Natural killer cell (primary cell): ENCODE results near the gene FRYL. TPM values are rescaled to one million over a fixed set of nuclear protein-coding genes. Genes with fewer than 3 reads are reported as not detected.

Source experiments
- ATAC-seq, 3 donors: fragments of 150-1000 bp in 2 of 3; fragments of 200-7000 bp in 1 of 3; cut with Tn5 transposase; 1 replicate in 1 of 3; 2 replicates in 2 of 3; pipeline ENCODE4 v1.10.0; 2021; ENCODE audit warnings: mild to moderate bottlenecking in 2 of 3, moderate library complexity in 2 of 3
- DNase-seq, 2 donors: peaks; one replicate each; pipeline versions ENCODE4 v3.0.0 to v3.0.0-alpha.2; 2013 to 2021; ENCODE audit warnings: mixed read lengths in 1 of 2
- H3K27ac ChIP-seq: one replicate; pipeline ENCODE4 v1.5.1; 2013; ENCODE audit warnings: mild to moderate bottlenecking, low read length
- H3K27me3 ChIP-seq: one replicate; pipeline ENCODE4 v1.6.1; 2013; ENCODE audit warnings: low read length; ENCODE audit not compliant: control insufficient read depth, insufficient read depth
- H3K36me3 ChIP-seq: one replicate; pipeline ENCODE4 v1.6.1; 2013; ENCODE audit warnings: low read length; ENCODE audit not compliant: control insufficient read depth, insufficient read depth
- H3K4me1 ChIP-seq: one replicate; pipeline ENCODE4 v1.6.1; 2013; ENCODE audit warnings: low read length; ENCODE audit not compliant: control insufficient read depth, insufficient read depth
- H3K4me3 ChIP-seq: one replicate; pipeline ENCODE4 v1.5.1; 2013; ENCODE audit warnings: low read length
- H3K9me3 ChIP-seq: one replicate; pipeline ENCODE4 v1.6.1; 2013; ENCODE audit warnings: low read length; ENCODE audit not compliant: control insufficient read depth, insufficient read depth
- H3K27ac Mint-ChIP-seq, 2 donors: one replicate each; pipeline ENCODE4 v1.8.0; 2022; ENCODE audit warnings: mild to moderate bottlenecking in 2 of 2, mixed read lengths in 2 of 2, moderate library complexity in 1 of 2
- H3K27me3 Mint-ChIP-seq, 2 donors: one replicate each; pipeline ENCODE4 v1.8.0; 2022; ENCODE audit warnings: low read depth in 2 of 2, mixed read lengths in 2 of 2
- H3K36me3 Mint-ChIP-seq: one replicate; pipeline ENCODE4 v1.8.0; 2022; ENCODE audit warnings: mixed read lengths
- H3K4me1 Mint-ChIP-seq, 2 donors: one replicate each; pipeline ENCODE4 v1.8.0; 2022; ENCODE audit warnings: mixed read lengths in 2 of 2
- H3K4me3 Mint-ChIP-seq: one replicate; pipeline ENCODE4 v1.8.0; 2022; ENCODE audit warnings: mild to moderate bottlenecking, moderate library complexity, mixed read lengths
- H3K9me3 Mint-ChIP-seq, 2 donors: one replicate each; pipeline ENCODE4 v1.8.0; 2022; ENCODE audit warnings: mixed read lengths in 2 of 2
- WGBS: methylation state at CpG from one replicate; pipeline ENCODE4 v1.1.7; 2013; ENCODE audit warnings: missing lambda C conversion rate; ENCODE audit not compliant: insufficient coverage; 5-methylcytosine and 5-hydroxymethylcytosine counted together
- intact Hi-C: fragments of 100-400 bp; cut with micrococcal nuclease; formaldehyde crosslinking; loops from one replicate; pipeline ENCODE4 v1.14.2; 2022
- total RNA-seq, 4 donors: library from RNA; stranded (reverse); fragments of 120-200 nt in 1 of 4; gene quantifications; one replicate each; pipeline versions ENCODE4 v1.2.3 to v1.2.4, GENCODE V29; 2013 to 2022
- TF ChIP-seq, protein P1 (sequence below): fragments of 200-600 bp; IDR thresholded peaks from one replicate; pipeline ENCODE4 v1.8.0; 2022; ENCODE audit warnings: antibody characterized with exemption

FRYL gene
- total RNA-seq, 3 donors from 2014 or later (not counting 1 experiment from before 2014, with no cell fraction given) = 143 to 181 (median 146) TPM

DNA sequence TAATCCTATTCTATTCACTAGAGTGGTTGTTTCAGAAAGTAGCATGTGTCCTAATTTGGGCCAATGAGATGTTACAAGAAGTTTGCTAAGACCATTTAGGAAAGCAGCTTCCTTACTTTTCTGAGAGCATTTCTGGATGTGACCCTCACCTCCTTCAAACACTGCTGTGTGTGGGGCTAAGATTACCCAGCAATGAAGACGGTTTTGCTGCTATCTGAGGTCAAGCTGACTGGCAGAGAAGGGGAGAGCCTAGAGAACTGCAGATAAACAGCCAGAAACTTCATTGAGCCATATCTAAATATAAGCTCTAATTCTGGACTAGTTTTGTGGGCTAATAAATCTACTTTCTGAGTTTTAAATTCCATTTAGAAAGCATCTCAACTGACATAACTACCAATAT lies 253.7 kb downstream of the FRYL start:
- Histone ChIP-seq H3K27me3 (no peaks in the 10 kb centered on the region), H3K27ac (no peak overlapping the region), H3K4me1 (no peaks in the 10 kb centered on the region), H3K9me3 (no peaks in the 10 kb centered on the region), H3K4me3 (no peak overlapping the region), H3K36me3 (peaks cover 84% of the 10 kb centered on the region)
- no peaks in the 10 kb centered on the region for H3K27me3 Mint-ChIP-seq
- H3K27ac Mint-ChIP-seq = no peak overlapping the region
- WGBS = 89% methylated on average over 1 of the region's 1 CpG
- no peaks in the 10 kb centered on the region for H3K9me3 Mint-ChIP-seq
- H3K4me3 Mint-ChIP-seq = no peak overlapping the region
- intact Hi-C loops = no loop called here
- no peaks in the 10 kb centered on the region for H3K4me1 Mint-ChIP-seq
- DNase-seq = no peak
- H3K36me3 Mint-ChIP-seq = peaks cover 37% of the 10 kb centered on the region
- no peak for ATAC-seq
- TF ChIP-seq, protein P1, sequence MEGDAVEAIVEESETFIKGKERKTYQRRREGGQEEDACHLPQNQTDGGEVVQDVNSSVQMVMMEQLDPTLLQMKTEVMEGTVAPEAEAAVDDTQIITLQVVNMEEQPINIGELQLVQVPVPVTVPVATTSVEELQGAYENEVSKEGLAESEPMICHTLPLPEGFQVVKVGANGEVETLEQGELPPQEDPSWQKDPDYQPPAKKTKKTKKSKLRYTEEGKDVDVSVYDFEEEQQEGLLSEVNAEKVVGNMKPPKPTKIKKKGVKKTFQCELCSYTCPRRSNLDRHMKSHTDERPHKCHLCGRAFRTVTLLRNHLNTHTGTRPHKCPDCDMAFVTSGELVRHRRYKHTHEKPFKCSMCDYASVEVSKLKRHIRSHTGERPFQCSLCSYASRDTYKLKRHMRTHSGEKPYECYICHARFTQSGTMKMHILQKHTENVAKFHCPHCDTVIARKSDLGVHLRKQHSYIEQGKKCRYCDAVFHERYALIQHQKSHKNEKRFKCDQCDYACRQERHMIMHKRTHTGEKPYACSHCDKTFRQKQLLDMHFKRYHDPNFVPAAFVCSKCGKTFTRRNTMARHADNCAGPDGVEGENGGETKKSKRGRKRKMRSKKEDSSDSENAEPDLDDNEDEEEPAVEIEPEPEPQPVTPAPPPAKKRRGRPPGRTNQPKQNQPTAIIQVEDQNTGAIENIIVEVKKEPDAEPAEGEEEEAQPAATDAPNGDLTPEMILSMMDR = no peak

DNA sequence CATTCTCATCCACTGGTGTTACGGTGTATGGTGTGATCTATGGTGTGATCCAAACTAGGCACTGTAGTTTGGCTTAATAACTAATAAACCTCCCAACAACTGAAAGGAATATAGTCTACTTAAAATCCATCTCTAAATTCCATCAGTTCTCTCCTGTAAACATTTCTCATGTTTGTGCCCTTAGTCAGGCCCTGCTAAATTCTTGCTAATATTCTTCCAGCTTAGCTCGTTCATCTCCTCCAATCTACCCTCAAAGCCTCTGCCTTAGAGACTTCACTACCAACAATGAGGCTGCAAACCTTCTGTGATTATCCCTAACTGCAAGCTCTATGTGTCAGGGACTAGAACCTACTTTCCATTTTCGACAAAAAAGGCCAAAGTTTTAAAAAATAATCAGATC lies 261.9 kb downstream of the FRYL start:
- intact Hi-C loops = no loop called here
- H3K4me3 ChIP-seq = no peak overlapping the region
- H3K9me3 ChIP-seq = no peaks in the 10 kb centered on the region
- ATAC-seq (no peak), DNase-seq (no peak)
- H3K9me3 Mint-ChIP-seq = no peaks in the 10 kb centered on the region
- 97% methylated on average over 3 of the region's 3 CpGs for WGBS
- H3K36me3 ChIP-seq = peaks cover 76% of the 10 kb centered on the region
- TF ChIP-seq, protein P1 = no peak
- peaks cover 48% of the 10 kb centered on the region for H3K36me3 Mint-ChIP-seq
- no peaks in the 10 kb centered on the region for H3K4me1 ChIP-seq
- no peak overlapping the region for H3K4me3 Mint-ChIP-seq
- no peak overlapping the region for H3K27ac ChIP-seq
- peak overlapping the region in 1 of 2 donors; percentile 1 for H3K27ac Mint-ChIP-seq
- H3K27me3 ChIP-seq = no peaks in the 10 kb centered on the region
- no peaks in the 10 kb centered on the region for H3K4me1 Mint-ChIP-seq
- no peaks in the 10 kb centered on the region for H3K27me3 Mint-ChIP-seq

DNA sequence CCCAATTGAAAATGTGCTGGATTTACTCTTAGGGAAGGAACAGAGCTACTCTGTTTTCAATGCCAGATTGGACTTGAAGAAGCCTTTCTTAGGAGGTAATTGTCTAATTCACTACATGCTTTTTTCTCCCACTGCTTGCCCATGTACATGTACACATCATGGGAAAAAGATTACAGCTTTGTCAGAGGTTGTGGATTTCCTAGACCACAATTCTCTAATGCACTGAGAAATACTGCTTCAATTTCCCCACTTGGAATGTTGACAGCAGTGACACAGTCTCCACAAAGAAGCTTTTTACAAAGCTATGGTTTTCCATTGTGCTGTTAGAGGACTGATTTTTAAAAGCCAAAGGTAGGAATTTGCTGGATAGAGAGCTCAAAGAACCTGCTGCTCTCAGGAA lies 270.5 kb downstream of the FRYL start:
- peaks cover 21% of the 10 kb centered on the region for H3K36me3 Mint-ChIP-seq
- no peak overlapping the region for H3K27ac ChIP-seq
- H3K36me3 ChIP-seq = peaks cover 82% of the 10 kb centered on the region
- no peak overlapping the region for H3K27ac Mint-ChIP-seq
- H3K27me3 ChIP-seq = no peaks in the 10 kb centered on the region
- DNase-seq (no peak), ATAC-seq (no peak)
- H3K27me3 Mint-ChIP-seq = no peaks in the 10 kb centered on the region
- H3K4me3 Mint-ChIP-seq = no peak overlapping the region
- H3K4me3 ChIP-seq = no peak overlapping the region
- no peaks in the 10 kb centered on the region for H3K4me1 ChIP-seq
- peaks cover 0 to 5% of the 10 kb centered on the region in 2 donors for H3K4me1 Mint-ChIP-seq
- TF ChIP-seq, protein P1 = no peak
- no peaks in the 10 kb centered on the region for H3K9me3 Mint-ChIP-seq
- intact Hi-C loops = no loop called here
- no peaks in the 10 kb centered on the region for H3K9me3 ChIP-seq

DNA sequence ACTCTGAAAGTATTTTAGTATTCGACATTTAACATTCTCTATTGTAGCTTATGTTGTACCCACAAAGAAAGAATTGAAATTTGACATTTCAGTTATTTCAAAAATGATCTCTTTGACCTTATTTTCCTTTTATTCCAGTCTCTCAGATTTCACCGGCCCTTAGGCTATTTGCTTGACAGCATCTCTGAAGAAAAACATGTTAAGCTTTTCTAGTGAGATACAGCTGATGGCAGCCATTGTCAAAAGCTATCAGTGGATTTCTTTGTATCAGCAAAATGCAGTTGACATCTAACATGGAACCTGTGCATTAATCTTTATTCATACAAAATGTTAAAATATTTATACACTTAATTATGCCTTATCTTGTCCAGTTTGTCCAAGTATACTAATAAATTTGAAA lies 273.4 kb downstream of the FRYL start:
- H3K36me3 Mint-ChIP-seq = peaks cover 7% of the 10 kb centered on the region

More for the DNA sequence above, 273.4 kb downstream of the FRYL start:
- intact Hi-C loops = no loop called here
- no peak for DNase-seq
- Histone ChIP-seq H3K36me3 (peaks cover 76% of the 10 kb centered on the region), H3K9me3 (no peaks in the 10 kb centered on the region), H3K4me1 (no peaks in the 10 kb centered on the region), H3K27me3 (no peaks in the 10 kb centered on the region), H3K27ac (no peak overlapping the region), H3K4me3 (no peak overlapping the region)
- no peaks in the 10 kb centered on the region for H3K27me3 Mint-ChIP-seq
- TF ChIP-seq, protein P1 = no peak
- no peak for ATAC-seq
- 100% methylated on average over 2 of the region's 2 CpGs for WGBS
- no peaks in the 10 kb centered on the region for H3K9me3 Mint-ChIP-seq
- no peak overlapping the region for H3K4me3 Mint-ChIP-seq
- H3K4me1 Mint-ChIP-seq = peaks cover 0 to 5% of the 10 kb centered on the region in 2 donors
- no peak overlapping the region for H3K27ac Mint-ChIP-seq
